ACC112 (cell line): ENCODE data around the gene SRCAP.

ENCODE experiments used
- H2AFZ ChIP-seq: fragments of 200-600 bp; sonication (generic); one replicate; pipeline ENCODE4 v1.6.0; 2017; ENCODE audit warnings: antibody characterized with exemption, low read length; ENCODE audit not compliant: unreplicated experiment
- H3K27ac ChIP-seq: fragments of 200-600 bp; sonication (generic); 2 replicates; pipeline ENCODE4 v1.5.1; 2014; ENCODE audit warnings: low read depth, mild to moderate bottlenecking, antibody characterized with exemption, low read length, moderate library complexity
- H3K27me3 ChIP-seq: fragments of 200-600 bp; sonication (generic); 2 replicates; pipeline ENCODE4 v1.6.1; 2014; ENCODE audit warnings: mild to moderate bottlenecking, antibody characterized with exemption, low read length, moderate library complexity, mixed read lengths; ENCODE audit not compliant: insufficient read depth
- H3K36me3 ChIP-seq: fragments of 200-600 bp; sonication (generic); 2 replicates; pipeline ENCODE4 v1.6.1; 2016; ENCODE audit warnings: mild to moderate bottlenecking, antibody characterized with exemption, low read length, moderate library complexity, mixed read lengths; ENCODE audit not compliant: insufficient read depth
- H3K4me1 ChIP-seq: fragments of 200-600 bp; sonication (generic); one replicate; pipeline ENCODE4 v1.6.1; 2016; ENCODE audit warnings: low read length, mixed read lengths; ENCODE audit not compliant: insufficient read depth, unreplicated experiment, control insufficient read depth
- H3K4me3 ChIP-seq: fragments of 200-600 bp; sonication (generic); 2 replicates; pipeline ENCODE4 v1.5.1; 2014; ENCODE audit warnings: mild to moderate bottlenecking, low read depth, low read length
- H3K79me2 ChIP-seq: fragments of 200-600 bp; sonication (generic); one replicate; pipeline ENCODE4 v1.6.0; 2016; ENCODE audit warnings: low read length; ENCODE audit not compliant: control insufficient read depth, unreplicated experiment, insufficient read depth

The SRCAP gene

GRCh38 chr16:30698816-30699614 lies at the start of gene SRCAP:
TSS of gene SRCAP (plus strand) at chr16:30699171. CDS start at chr16:30700825, 1,654 bp downstream.
- Histone ChIP-seq H3K79me2 (peaks cover 42% of the 10 kb centered on the region), H3K4me3 (peak within 1 kb of the TSS; percentile 95), H3K27ac (peak within 1 kb of the TSS; percentile 98), H3K4me1 (peaks cover 15% of the 10 kb centered on the region), H3K36me3 (peaks cover 11% of the 10 kb centered on the region), H2AFZ (peak within 1 kb of the TSS; percentile 52), H3K27me3 (no peaks in the 10 kb centered on the region)

GRCh38 chr16:30649725-30650368 lies 49.1 kb upstream of the SRCAP start:
- Histone ChIP-seq H3K4me3 (peak overlapping the region; percentile 100), H3K27me3 (no peaks in the 10 kb centered on the region), H3K79me2 (peaks cover 8% of the 10 kb centered on the region), H3K36me3 (no peaks in the 10 kb centered on the region), H3K4me1 (peaks cover 6% of the 10 kb centered on the region), H3K27ac (peak overlapping the region; percentile 69), H2AFZ (peak overlapping the region; percentile 100)

GRCh38 chr16:30650369-30651123 lies 48.4 kb upstream of the SRCAP start, which contains the start of gene PRR14:
TSS of gene PRR14 (plus strand) at chr16:30650960. CDS start at chr16:30651646, 686 bp downstream.
- peak within 1 kb of the TSS; percentile 78 for H3K27ac ChIP-seq
- peak within 1 kb of the TSS; percentile 100 for H2AFZ ChIP-seq

GRCh38 chr16:30651124-30652004 lies 47.6 kb upstream of the SRCAP start:
- peak overlapping the region; percentile 96 for H2AFZ ChIP-seq
- H3K36me3 ChIP-seq, result no peaks in the 10 kb centered on the region; the same call in 1 of the 2 replicates
- no peaks in the 10 kb centered on the region for H3K27me3 ChIP-seq
- peaks cover 8% of the 10 kb centered on the region for H3K79me2 ChIP-seq
- peak overlapping the region; percentile 100 for H3K4me3 ChIP-seq
- H3K4me1 ChIP-seq, result peaks cover 6% of the 10 kb centered on the region
- H3K27ac ChIP-seq, result peak overlapping the region; percentile 78

More at GRCh38 chr16:30650369-30651123, 48.4 kb upstream of the SRCAP start, which contains the start of gene PRR14:
- peaks cover 6% of the 10 kb centered on the region for H3K4me1 ChIP-seq
- no peaks in the 10 kb centered on the region for H3K27me3 ChIP-seq
- H3K4me3 ChIP-seq, result peak within 1 kb of the TSS; percentile 100
- H3K79me2 ChIP-seq, result peaks cover 8% of the 10 kb centered on the region
- no peaks in the 10 kb centered on the region; the same call in 1 of the 2 replicates for H3K36me3 ChIP-seq

GRCh38 chr16:30652005-30652296 lies 47.0 kb upstream of the SRCAP start:
- Histone ChIP-seq H3K36me3 (no peaks in the 10 kb centered on the region; the same call in 1 of the 2 replicates), H2AFZ (peak overlapping the region; percentile 69), H3K27ac (no peak overlapping the region)

GRCh38 chr16:30652718-30653117 lies 46.3 kb upstream of the SRCAP start:
- peak overlapping the region; percentile 100; the same call in 1 of the 2 replicates for H3K4me3 ChIP-seq

More at GRCh38 chr16:30652005-30652296, 47.0 kb upstream of the SRCAP start:
- no peaks in the 10 kb centered on the region for H3K27me3 ChIP-seq
- H3K79me2 ChIP-seq, result peaks cover 8% of the 10 kb centered on the region
- H3K4me1 ChIP-seq, result peaks cover 6% of the 10 kb centered on the region
- peak overlapping the region; percentile 100 for H3K4me3 ChIP-seq

GRCh38 chr16:30654856-30655255 lies 44.1 kb upstream of the SRCAP start:
- Histone ChIP-seq H2AFZ (no peak overlapping the region), H3K79me2 (peaks cover 12% of the 10 kb centered on the region), H3K27me3 (no peaks in the 10 kb centered on the region), H3K36me3 (no peaks in the 10 kb centered on the region; the same call in 1 of the 2 replicates), H3K4me1 (peaks cover 11% of the 10 kb centered on the region), H3K4me3 (no peak overlapping the region), H3K27ac (no peak overlapping the region)

More at GRCh38 chr16:30652718-30653117, 46.3 kb upstream of the SRCAP start:
- Histone ChIP-seq H3K27me3 (no peaks in the 10 kb centered on the region), H3K36me3 (no peaks in the 10 kb centered on the region; the same call in 1 of the 2 replicates), H2AFZ (no peak overlapping the region), H3K27ac (no peak overlapping the region), H3K4me1 (peaks cover 11% of the 10 kb centered on the region), H3K79me2 (peaks cover 8% of the 10 kb centered on the region)

GRCh38 chr16:30655815-30656347 lies 43.1 kb upstream of the SRCAP start:
- Histone ChIP-seq H3K36me3 (no peaks in the 10 kb centered on the region; the same call in 1 of the 2 replicates), H3K4me1 (peaks cover 11% of the 10 kb centered on the region), H3K4me3 (no peak overlapping the region), H3K27me3 (no peaks in the 10 kb centered on the region), H2AFZ (no peak overlapping the region), H3K79me2 (peaks cover 22% of the 10 kb centered on the region), H3K27ac (no peak overlapping the region)

- peaks cover 16% of the 10 kb centered on the region for H3K4me1 ChIP-seq
- H3K4me3 ChIP-seq, result no peak overlapping the region
- H3K36me3 ChIP-seq, result no peaks in the 10 kb centered on the region; the same call in 1 of the 2 replicates
- no peak overlapping the region for H3K27ac ChIP-seq
- no peak overlapping the region for H2AFZ ChIP-seq
- peaks cover 27% of the 10 kb centered on the region for H3K79me2 ChIP-seq
- no peaks in the 10 kb centered on the region for H3K27me3 ChIP-seq
Observed at GRCh38 chr16:30656388-30656787, 42.6 kb upstream of the SRCAP start.
